PC-9 (cell line): Measurements from ENCODE around the gene BICDL2. TPM values are rescaled to one million over a fixed set of nuclear protein-coding genes. Genes with fewer than 3 reads are reported as not detected.

ENCODE experiments used
- BruUV-seq: library from RNA; stranded (reverse); fragments of 400-500 nt; replicated peaks from 2 replicates; lab custom pipeline; 2021; lab: Mats Ljungman, UMichigan
- CTCF ChIA-PET: fragments of 300-600 bp; sonication (Branson Sonifier 250); formaldehyde crosslinking; loops from one replicate; lab custom pipeline; 2022; ENCODE audit warnings: antibody characterized with exemption; lab: Charles Lee
- POLR2A ChIA-PET: fragments of 300-600 bp; sonication (Branson Sonifier 250); formaldehyde crosslinking; loops from one replicate; lab custom pipeline; 2022; ENCODE audit warnings: antibody characterized with exemption; ENCODE audit not compliant: unreplicated experiment; lab: Charles Lee
- DNase-seq, 2 experiments: peaks; one replicate each; pipeline versions ENCODE4 v3.0.0 to v3.0.0-alpha.2; 2015 to 2022; ENCODE audit warnings: mixed read lengths in 1 of 2
- H2AFZ ChIP-seq: fragments of 200-600 bp; sonication (generic); 2 replicates; pipeline ENCODE4 v1.8.1; 2017; ENCODE audit warnings: antibody characterized with exemption
- H3F3A ChIP-seq: fragments of 200-600 bp; sonication (generic); 2 replicates; pipeline ENCODE4 v1.8.1; 2017; ENCODE audit warnings: antibody characterized with exemption, mild to moderate bottlenecking, low read depth; ENCODE audit not compliant: insufficient read depth
- H3K27ac ChIP-seq: fragments of 200-600 bp; sonication (generic); 2 replicates; pipeline ENCODE4 v1.6.1; 2016; ENCODE audit warnings: mixed run types
- H3K27me3 ChIP-seq: fragments of 200-600 bp; sonication (generic); 2 replicates; pipeline ENCODE4 v1.6.1; 2016; ENCODE audit warnings: low read depth, mixed run types; ENCODE audit not compliant: insufficient read depth
- H3K36me3 ChIP-seq: fragments of 200-600 bp; sonication (generic); 2 replicates; pipeline ENCODE4 v1.6.1; 2016; ENCODE audit warnings: low read depth, mixed run types
- H3K4me1 ChIP-seq: fragments of 200-600 bp; sonication (generic); replicated peaks from 2 replicates; pipeline ENCODE4 v1.6.1; 2016; ENCODE audit warnings: mixed run types; ENCODE audit not compliant: insufficient read depth
- H3K4me2 ChIP-seq: fragments of 200-600 bp; sonication (generic); 2 replicates; pipeline ENCODE4 v1.6.1; 2017; ENCODE audit warnings: mixed run types
- H3K4me3 ChIP-seq: fragments of 200-600 bp; sonication (generic); 2 replicates; pipeline ENCODE4 v1.6.1; 2016; ENCODE audit warnings: mixed run types
- H3K79me2 ChIP-seq: fragments of 200-600 bp; sonication (generic); 2 replicates; pipeline ENCODE4 v1.6.1; 2017; ENCODE audit warnings: low read depth, mixed run types
- H3K9me2 ChIP-seq: fragments of 200-600 bp; sonication (generic); 2 replicates; pipeline ENCODE4 v1.8.1; 2017; ENCODE audit warnings: mild to moderate bottlenecking; ENCODE audit not compliant: insufficient read depth
- H3K9me3 ChIP-seq: fragments of 200-600 bp; sonication (generic); 2 replicates; pipeline ENCODE4 v1.8.1; 2016; ENCODE audit warnings: low read depth; ENCODE audit not compliant: insufficient read depth
- H4K20me1 ChIP-seq: fragments of 200-600 bp; sonication (generic); 2 replicates; pipeline ENCODE4 v1.8.1; 2017; ENCODE audit not compliant: insufficient read depth
- CTCF ChIP-seq: fragments of 200-600 bp; sonication (generic); conservative IDR thresholded peaks from 2 replicates; pipeline ENCODE4 v1.6.1; 2017; ENCODE audit warnings: mixed run types, antibody characterized with exemption, mild to moderate bottlenecking, moderate library complexity
- EZH2 ChIP-seq: fragments of 200-600 bp; sonication (generic); IDR thresholded peaks from 2 replicates; pipeline ENCODE4 v1.8.0; 2017; ENCODE audit warnings: antibody characterized with exemption, low read depth
- intact Hi-C: fragments of 100-400 bp; cut with micrococcal nuclease; formaldehyde crosslinking; loops from one replicate; pipeline ENCODE4 v1.10.0; 2022; ENCODE audit not compliant: unreplicated experiment
- total RNA-seq: library from RNA; stranded (reverse); gene quantifications from 2 replicates; pipeline ENCODE4 v1.2.3, GENCODE V29; 2021

Gene BICDL2
- total RNA-seq, 1 experiment from 2014 or later: 57.9 TPM

GRCh38 chr16:2987833-2988232 lies 48.9 kb downstream of the BICDL2 start:
- POLR2A ChIA-PET: no interaction called here
- Histone ChIP-seq H3K27ac (no peak overlapping the region), H3K4me1 (peaks cover 25% of the 10 kb centered on the region; the same call in 1 of the 2 replicates), H4K20me1 (no peaks in the 10 kb centered on the region), H3K36me3 (no peaks in the 10 kb centered on the region), H3K4me3 (no peak overlapping the region), H3K79me2 (no peaks in the 10 kb centered on the region), H3K27me3 (no peaks in the 10 kb centered on the region), H3K9me3 (no peaks in the 10 kb centered on the region), H3F3A (peaks cover 17% of the 10 kb centered on the region; the same call in 1 of the 2 replicates), H3K9me2 (no peaks in the 10 kb centered on the region), H3K4me2 (no peak overlapping the region), H2AFZ (no peak overlapping the region)
- CTCF ChIA-PET: no interaction called here
- DNase-seq: no peak
- intact Hi-C loops: no loop called here
- TF ChIP-seq CTCF (no peak), EZH2 (no peak)
- no TSS peak for BruUV-seq

DNA sequence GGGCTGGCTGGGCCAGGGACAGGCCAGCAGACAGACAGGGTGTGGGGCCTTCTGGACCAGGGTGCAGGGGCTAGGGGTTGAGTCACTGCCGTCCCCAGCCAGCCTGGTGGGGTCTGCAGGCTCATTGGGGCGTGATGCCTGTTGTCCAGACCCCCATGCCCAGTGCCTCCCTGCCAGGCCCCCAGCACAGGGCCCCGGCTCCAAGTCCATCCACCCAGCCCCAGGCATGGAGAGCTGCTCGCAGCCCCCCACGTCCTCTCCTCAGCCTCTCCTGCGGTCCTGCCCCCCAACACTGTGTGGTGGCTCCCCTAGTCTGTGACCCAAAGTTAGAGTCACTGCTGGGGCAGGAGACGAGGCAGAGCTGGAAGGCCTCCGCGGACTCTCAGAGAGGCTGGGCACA lies 49.5 kb downstream of the BICDL2 start:
- H3K4me3 ChIP-seq: no peak overlapping the region
- H3K9me2 ChIP-seq: no peaks in the 10 kb centered on the region
- H3K79me2 ChIP-seq: no peaks in the 10 kb centered on the region
- H3K4me1 ChIP-seq: peaks cover 20% of the 10 kb centered on the region; the same call in 1 of the 2 replicates
- no peaks in the 10 kb centered on the region for H3K36me3 ChIP-seq
- no peaks in the 10 kb centered on the region for H3K27me3 ChIP-seq
- H3K9me3 ChIP-seq: no peaks in the 10 kb centered on the region
- no peaks in the 10 kb centered on the region for H4K20me1 ChIP-seq
- peaks cover 20% of the 10 kb centered on the region; the same call in 1 of the 2 replicates for H3F3A ChIP-seq
- H3K4me2 ChIP-seq: no peak overlapping the region
- no peak overlapping the region for H3K27ac ChIP-seq
- intact Hi-C loops: no loop called here
- no TSS peak for BruUV-seq
- H2AFZ ChIP-seq: no peak overlapping the region
- ChIA-PET POLR2A (no interaction called here), CTCF (no interaction called here)
- no peak for DNase-seq
- no peak for TF ChIP-seq EZH2
- no peak for TF ChIP-seq CTCF

DNA sequence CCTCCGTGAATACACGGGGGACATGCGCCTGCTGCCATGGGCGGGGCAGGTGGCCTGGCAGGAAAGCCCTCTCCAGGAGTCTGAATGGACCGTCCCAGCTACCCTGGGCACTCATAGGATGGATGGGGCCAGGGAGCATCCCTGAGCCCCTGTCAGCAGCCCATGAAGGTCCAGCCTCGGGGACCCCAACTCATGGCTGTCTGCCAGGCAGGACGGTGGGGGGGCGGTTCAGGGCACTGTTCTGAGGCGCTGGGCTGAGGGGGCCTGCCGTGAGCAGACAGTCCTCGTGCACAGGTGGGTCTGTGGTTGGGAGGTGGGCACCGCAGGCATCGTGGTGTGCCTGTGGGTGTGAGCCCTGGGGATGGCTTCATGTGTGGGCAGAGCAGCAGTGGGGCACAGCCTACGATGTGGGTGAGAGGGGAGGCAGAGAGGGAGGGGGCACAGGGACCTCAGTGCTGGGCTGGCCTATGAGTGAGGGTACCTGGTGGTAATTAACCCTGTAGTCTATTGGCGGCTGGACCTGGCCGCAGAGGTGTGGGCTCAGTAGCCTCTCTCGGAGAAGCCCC lies 50.0 kb downstream of the BICDL2 start:
- H3K9me2 ChIP-seq: no peaks in the 10 kb centered on the region
- no peaks in the 10 kb centered on the region for H3K27me3 ChIP-seq
- H3K4me1 ChIP-seq: peaks cover 20% of the 10 kb centered on the region; the same call in 1 of the 2 replicates
- H4K20me1 ChIP-seq: no peaks in the 10 kb centered on the region
- no peak for DNase-seq
- no peak overlapping the region for H2AFZ ChIP-seq
- H3F3A ChIP-seq: peaks cover 25% of the 10 kb centered on the region; the same call in 1 of the 2 replicates
- TF ChIP-seq CTCF: no peak
- TF ChIP-seq EZH2: no peak
- POLR2A ChIA-PET: no interaction called here
- no peaks in the 10 kb centered on the region for H3K36me3 ChIP-seq
- no peak overlapping the region for H3K27ac ChIP-seq
- CTCF ChIA-PET: no interaction called here
- H3K79me2 ChIP-seq: no peaks in the 10 kb centered on the region
- no peak overlapping the region for H3K4me3 ChIP-seq
- no TSS peak for BruUV-seq
- no peaks in the 10 kb centered on the region for H3K9me3 ChIP-seq
- no peak overlapping the region for H3K4me2 ChIP-seq
- intact Hi-C loops: no loop called here
